COLO829 (cell line): Measurements from ENCODE around the gene CLEC18C.
"Not testable (repeated sequence)": the region's sequence is repeated elsewhere in the genome, so short reads cannot be mapped to it uniquely, and the experiment has no call there.

Source experiments
- DNase-seq: peaks from one replicate; pipeline ENCODE4 v3.0.0; 2012; ENCODE audit warnings: low spot score

The CLEC18C gene

GRCh38 chr16:70206382-70206781 is 32.8 kb downstream of the CLEC18C start:
- DNase-seq, result not testable (repeated sequence)

GRCh38 chr16:70218586-70218985 is 45.0 kb downstream of the CLEC18C start:
- DNase-seq, result not testable (repeated sequence)

- DNase-seq, result not testable (repeated sequence)
Observed at GRCh38 chr16:70222574-70222973, 49.0 kb downstream of the CLEC18C start.

GRCh38 chr16:70223216-70223615 is 49.6 kb downstream of the CLEC18C start:
- DNase-seq, result not testable (repeated sequence)

GRCh38 chr16:70223971-70224513 is 50.5 kb downstream of the CLEC18C start:
- DNase-seq, result not testable (repeated sequence)

GRCh38 chr16:70224645-70225044 is 51.1 kb downstream of the CLEC18C start:
- DNase-seq, result not testable (repeated sequence)

GRCh38 chr16:70225430-70225829 is 51.8 kb downstream of the CLEC18C start:
- not testable (repeated sequence) for DNase-seq

- not testable (repeated sequence) for DNase-seq
Observed at GRCh38 chr16:70226024-70226423, 52.4 kb downstream of the CLEC18C start.

GRCh38 chr16:70231831-70232230 is 58.2 kb downstream of the CLEC18C start:
- DNase-seq, result not testable (repeated sequence)
